VCaP (cell line): ENCODE measurements around the gene NBPF3.

Source experiments
- H3K27ac ChIP-seq: fragments of 450-650 bp; 2 replicates; pipeline ENCODE4 v1.5.1; 2017
- CTCF ChIP-seq: fragments of 450-650 bp; conservative IDR thresholded peaks from 2 replicates; pipeline ENCODE4 v1.5.1; 2017; ENCODE audit warnings: mild to moderate bottlenecking, moderate library complexity

The NBPF3 gene

GRCh38 chr1:21524220-21524619, 84.3 kb downstream of the NBPF3 start:
- TF ChIP-seq CTCF = no peak
- H3K27ac ChIP-seq = no peak overlapping the region

GRCh38 chr1:21524686-21525339, 84.9 kb downstream of the NBPF3 start:
- TF ChIP-seq CTCF = no peak

GRCh38 chr1:21525340-21525717, 85.4 kb downstream of the NBPF3 start:
- no peak for TF ChIP-seq CTCF
- no peak overlapping the region for H3K27ac ChIP-seq

More at GRCh38 chr1:21524686-21525339, 84.9 kb downstream of the NBPF3 start:
- no peak overlapping the region for H3K27ac ChIP-seq

GRCh38 chr1:21526441-21526840, 86.5 kb downstream of the NBPF3 start:
- H3K27ac ChIP-seq = no peak overlapping the region
- no peak for TF ChIP-seq CTCF

GRCh38 chr1:21530368-21531016, 90.6 kb downstream of the NBPF3 start:
- no peak overlapping the region for H3K27ac ChIP-seq
- no peak for TF ChIP-seq CTCF

- H3K27ac ChIP-seq = no peak overlapping the region
Measured at GRCh38 chr1:21531241-21531640, 91.3 kb downstream of the NBPF3 start.

GRCh38 chr1:21532496-21532895, 92.6 kb downstream of the NBPF3 start:
- H3K27ac ChIP-seq = no peak overlapping the region
- no peak for TF ChIP-seq CTCF

More at GRCh38 chr1:21531241-21531640, 91.3 kb downstream of the NBPF3 start:
- no peak for TF ChIP-seq CTCF
